AG04449 (cell line): ENCODE results near the gene SMG6.

ENCODE experiments used
- CTCF ChIA-PET: fragments of 350-600 bp; formaldehyde crosslinking; extraction: SDS; loops from one replicate; lab custom pipeline; 2021; ENCODE audit warnings: antibody characterized with exemption; lab: Yijun Ruan, JAX
- POLR2A ChIA-PET: fragments of 400-600, 350-600 bp; formaldehyde crosslinking; extraction: SDS; loops from one replicate; lab custom pipeline; 2020; ENCODE audit warnings: antibody characterized with exemption, inconsistent platforms; lab: Yijun Ruan, JAX
- DNase-seq: peaks from one replicate; pipeline ENCODE4 v3.0.0-alpha.2; 2010; ENCODE audit warnings: low read depth, low spot score
- H3K4me3 ChIP-seq: 2 replicates; pipeline ENCODE4 v1.5.1; 2011; ENCODE audit warnings: low read depth, mild to moderate bottlenecking, control low read depth, low read length
- CTCF ChIP-seq: IDR thresholded peaks from one replicate; pipeline ENCODE4 v1.5.1; 2011; ENCODE audit warnings: mild to moderate bottlenecking, moderate library complexity, low read length, control low read depth, inconsistent platforms; ENCODE audit not compliant: insufficient read depth; ENCODE audit errors: missing control alignments

SMG6 gene

DNA sequence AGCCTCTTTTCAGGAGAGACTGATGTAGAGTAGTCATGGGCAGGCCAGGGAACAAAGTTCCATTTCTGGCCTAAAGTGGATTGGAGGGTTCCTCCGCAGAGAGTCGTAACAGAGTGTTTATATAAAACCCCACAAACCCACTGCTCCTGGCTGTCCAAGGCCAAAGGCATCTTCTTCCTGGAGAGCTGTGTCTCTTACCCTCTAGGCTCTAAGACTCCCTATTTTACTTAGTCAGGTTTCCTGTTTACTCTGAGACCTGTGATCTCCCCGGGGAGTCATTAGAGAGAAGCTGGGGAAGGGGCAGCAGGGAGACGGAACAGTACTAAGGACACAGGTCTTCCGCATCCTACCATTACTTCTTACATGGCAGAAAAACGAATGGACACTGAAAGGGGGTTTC is 179.2 kb downstream of the SMG6 start:
- no peak overlapping the region for H3K4me3 ChIP-seq
- TF ChIP-seq CTCF, result no peak
- ChIA-PET POLR2A (no interaction called here), CTCF (interaction anchor here (1.3 to 10.2 kb wide), 2 partner anchors 12 to 39 kb away, joined by 3 to 71 read pairs; no protein-coding TSS in a partner anchor)
- DNase-seq, result no peak

DNA sequence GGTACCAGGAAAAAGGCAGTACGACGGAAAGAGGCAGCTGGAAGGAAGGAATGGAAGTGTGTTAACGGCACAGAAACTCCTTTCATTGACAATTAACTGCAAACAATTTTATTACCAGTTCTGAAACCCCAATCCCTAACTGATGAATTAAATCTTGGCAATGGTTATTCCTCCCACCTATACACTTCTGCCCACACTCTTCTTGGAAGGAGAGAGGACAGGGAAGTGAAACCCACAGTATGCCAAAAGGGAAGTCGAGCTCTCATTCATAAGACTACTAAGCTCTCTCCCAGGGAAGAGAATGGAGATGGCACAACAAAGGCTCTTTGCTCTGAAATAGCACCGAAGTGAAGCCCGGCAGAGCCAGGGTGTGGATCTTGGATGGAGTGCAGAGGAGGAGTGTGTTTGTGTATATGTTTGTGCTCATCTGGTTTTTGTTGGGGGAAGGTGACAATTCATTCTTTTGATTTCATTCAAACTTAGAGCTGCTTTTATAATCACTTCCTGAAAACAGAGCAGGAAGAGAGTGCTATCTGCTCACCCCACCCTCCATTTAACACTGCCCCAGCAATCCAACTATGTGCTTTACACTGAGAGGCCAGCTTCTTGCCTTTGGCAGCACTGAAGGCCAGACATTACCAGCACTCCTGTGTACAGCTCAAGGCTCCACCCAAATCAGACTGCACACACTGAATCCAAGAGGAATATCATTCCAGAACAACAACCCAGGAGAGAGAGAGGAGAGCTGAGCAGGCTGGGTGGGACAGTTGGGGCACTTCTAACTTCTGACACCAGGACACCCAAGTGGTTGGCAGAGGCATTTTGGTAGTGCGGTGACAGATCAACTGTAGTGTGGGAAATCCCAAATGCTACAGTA is 180.0 kb downstream of the SMG6 start:
- no peak for TF ChIP-seq CTCF
- no peak for DNase-seq
- ChIA-PET POLR2A (no interaction called here), CTCF (interaction anchor here (1.3 to 10.2 kb wide), 4 partner anchors 12 to 38 kb away, joined by 3 to 71 read pairs (median 4); no protein-coding TSS in a partner anchor)
- H3K4me3 ChIP-seq, result no peak overlapping the region

DNA sequence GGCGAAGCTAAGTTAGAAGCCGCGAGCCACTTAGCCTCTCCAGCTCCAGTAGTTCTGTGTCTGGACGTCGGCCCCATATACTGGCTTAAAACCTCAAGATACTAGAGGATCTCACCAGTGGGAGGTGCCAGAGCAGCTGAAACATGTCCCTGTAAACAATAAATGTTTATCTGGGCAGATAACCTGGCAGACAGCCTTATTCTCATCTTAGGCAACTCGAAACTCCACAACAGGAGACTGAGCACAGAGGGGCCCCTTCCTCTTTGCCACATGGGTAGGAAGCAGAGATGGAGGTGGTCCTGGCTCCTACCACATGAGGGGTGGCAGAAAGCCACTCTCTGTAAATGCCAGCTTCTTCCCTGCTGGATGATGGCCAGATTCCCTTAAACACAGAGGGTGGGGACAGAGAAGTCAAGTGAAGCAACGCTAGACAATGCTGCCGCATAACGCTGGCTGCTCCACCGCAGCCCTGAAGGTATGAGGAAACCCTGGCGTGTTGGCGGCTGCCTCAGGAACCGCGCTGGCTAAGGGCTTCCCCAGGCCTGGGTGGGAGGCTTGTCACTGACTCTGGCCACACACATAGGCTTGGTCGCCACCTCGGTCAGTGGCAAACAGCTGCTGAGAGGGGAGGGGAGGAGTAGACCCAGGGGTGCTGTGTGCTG is 180.8 kb downstream of the SMG6 start:
- no peak for DNase-seq
- POLR2A ChIA-PET, result no interaction called here

GRCh38 chr17:2120586-2121335 is 182.8 kb downstream of the SMG6 start:
- DNase-seq, result no peak
- H3K4me3 ChIP-seq, result no peak overlapping the region
- CTCF ChIA-PET, result interaction anchor here (0.9 to 10.2 kb wide), 6 partner anchors 9 to 124 kb away, joined by 3 to 71 read pairs (median 10); no protein-coding TSS in a partner anchor
- POLR2A ChIA-PET, result no interaction called here
- no peak for TF ChIP-seq CTCF

More for the DNA sequence above, 180.8 kb downstream of the SMG6 start:
- no peak overlapping the region for H3K4me3 ChIP-seq
- no peak for TF ChIP-seq CTCF
- CTCF ChIA-PET, result interaction anchor here (1.3 to 10.2 kb wide), 6 partner anchors 11 to 122 kb away, joined by 3 to 71 read pairs (median 10); no protein-coding TSS in a partner anchor

DNA sequence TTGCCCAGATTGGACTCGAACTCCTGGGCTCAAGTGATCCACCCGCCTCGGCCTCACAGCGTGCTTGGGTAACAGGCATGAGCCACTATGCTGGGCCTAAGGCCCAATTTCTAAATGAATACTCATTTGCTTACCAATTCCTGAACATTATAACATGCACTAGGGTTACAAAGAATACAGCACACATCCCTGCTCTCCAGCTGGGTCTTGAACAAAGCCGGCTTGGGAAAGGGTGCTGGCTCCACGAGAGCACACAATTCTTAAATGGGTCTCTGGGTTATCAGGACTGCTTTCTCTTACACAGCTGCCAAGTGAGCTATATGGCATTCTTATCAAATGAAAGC is 190.3 kb downstream of the SMG6 start:
- no peak overlapping the region for H3K4me3 ChIP-seq
- POLR2A ChIA-PET, result no interaction called here
- no peak for TF ChIP-seq CTCF
- no peak for DNase-seq
- CTCF ChIA-PET, result interaction anchor here (0.5 to 3.7 kb wide), 5 partner anchors 8 to 46 kb away, joined by 3 to 15 read pairs (median 3); no protein-coding TSS in a partner anchor
